Femur (tissue), 1 donor: ENCODE results near the gene QPCT.

ENCODE experiments used
- DNase-seq: peaks from one replicate; pipeline ENCODE4 v3.0.0-alpha.2; 2017

Gene QPCT

GRCh38 chr2:37325625-37326071 is 18.8 kb upstream of the QPCT start:
- DNase-seq, result no peak

DNA sequence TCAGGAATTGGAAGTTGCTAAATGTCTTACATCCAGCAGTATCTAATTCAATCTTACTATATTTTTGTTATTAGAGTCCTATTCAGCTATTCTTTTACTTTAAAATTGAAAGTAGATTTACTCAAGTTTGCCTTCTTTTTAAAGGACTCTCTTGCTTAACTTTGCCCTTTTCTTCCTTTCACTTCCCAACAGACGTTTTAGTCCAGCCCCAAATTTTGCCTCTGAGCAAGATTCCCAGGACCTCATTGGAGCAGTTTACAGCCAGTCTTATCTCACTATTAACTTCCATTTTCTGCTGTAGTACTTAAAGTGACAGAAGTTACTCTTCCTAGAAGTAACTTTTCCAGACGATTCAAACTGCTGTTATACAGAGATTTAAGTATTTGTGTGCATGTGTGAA is 18.1 kb upstream of the QPCT start:
- peak; percentile 48 for DNase-seq

GRCh38 chr2:37326866-37327634 is 17.4 kb upstream of the QPCT start:
- DNase-seq, result no peak

DNA sequence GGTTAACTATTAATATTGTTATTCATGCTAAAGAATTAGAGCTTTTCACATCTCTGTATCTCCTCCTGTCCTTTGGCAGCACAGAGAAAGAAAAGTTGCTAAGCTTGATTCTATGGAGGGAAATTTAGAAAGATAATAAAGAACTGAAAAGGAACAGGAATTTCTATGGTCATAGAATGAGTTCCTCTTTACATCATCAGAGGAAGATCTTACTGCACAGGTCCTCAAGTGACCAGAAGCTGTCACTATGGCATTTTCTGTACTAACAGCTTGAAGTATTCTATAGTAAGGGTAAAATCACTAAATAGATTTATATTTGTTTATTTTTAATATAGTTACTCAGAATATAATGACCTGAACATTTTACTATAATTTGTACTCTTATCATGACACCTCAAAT is 13.7 kb upstream of the QPCT start:
- no peak for DNase-seq

DNA sequence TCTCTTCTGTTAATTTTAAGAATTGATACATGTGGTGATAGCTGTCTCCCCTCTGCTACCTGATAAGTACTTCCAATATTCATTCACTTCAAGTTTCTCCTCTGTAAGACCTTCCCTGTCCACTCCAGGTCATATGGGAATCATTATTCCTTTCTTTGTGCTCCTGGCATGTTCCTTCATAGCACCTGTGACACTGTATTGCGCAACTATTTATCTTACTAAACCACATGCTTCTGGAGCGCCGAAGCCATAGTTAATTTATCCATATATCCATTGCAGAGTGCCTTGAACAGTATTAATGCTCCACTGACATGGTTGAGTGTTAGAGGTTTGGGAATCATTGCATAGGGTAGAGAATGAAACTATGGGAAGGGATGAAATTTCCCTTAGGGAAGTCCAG is 11.9 kb upstream of the QPCT start:
- DNase-seq, result no peak

DNA sequence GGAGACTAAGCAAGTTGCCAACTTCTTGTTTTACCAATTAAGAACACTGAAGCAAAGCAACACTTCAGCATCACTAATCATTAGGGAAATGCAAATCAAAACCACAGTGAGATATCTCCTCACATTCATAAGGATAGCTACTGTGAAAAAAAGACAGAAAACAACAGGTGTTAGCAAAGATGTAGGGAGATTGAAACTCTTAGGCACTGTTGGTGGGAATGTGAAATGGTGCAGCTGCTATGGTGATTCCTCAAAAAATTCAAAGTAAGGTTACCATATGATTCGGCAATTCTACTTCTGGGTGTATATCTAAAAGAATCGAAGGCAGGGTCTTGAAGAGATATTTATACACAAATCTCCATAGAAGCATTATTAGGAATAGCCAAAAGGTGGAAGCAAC is 11.2 kb upstream of the QPCT start:
- DNase-seq, result no peak

DNA sequence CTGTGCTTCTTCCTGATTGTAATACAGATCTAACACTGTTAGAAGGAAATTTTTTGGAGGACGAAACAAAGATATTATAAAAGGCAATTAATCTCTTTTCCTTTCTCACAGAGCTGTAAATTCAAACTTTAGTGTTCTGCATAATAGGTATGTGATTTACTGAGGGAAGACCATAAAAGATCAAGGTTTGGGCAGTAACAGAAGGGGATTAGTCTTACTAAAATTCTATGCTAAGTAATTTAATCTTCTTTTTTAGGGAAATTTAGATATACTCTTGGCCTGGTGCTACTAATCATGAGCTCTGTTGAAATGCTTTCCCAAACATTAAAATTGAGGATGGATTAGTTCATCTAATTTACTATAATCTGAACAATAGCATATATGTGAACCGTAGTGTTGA is 8.8 kb upstream of the QPCT start:
- no peak for DNase-seq

DNA sequence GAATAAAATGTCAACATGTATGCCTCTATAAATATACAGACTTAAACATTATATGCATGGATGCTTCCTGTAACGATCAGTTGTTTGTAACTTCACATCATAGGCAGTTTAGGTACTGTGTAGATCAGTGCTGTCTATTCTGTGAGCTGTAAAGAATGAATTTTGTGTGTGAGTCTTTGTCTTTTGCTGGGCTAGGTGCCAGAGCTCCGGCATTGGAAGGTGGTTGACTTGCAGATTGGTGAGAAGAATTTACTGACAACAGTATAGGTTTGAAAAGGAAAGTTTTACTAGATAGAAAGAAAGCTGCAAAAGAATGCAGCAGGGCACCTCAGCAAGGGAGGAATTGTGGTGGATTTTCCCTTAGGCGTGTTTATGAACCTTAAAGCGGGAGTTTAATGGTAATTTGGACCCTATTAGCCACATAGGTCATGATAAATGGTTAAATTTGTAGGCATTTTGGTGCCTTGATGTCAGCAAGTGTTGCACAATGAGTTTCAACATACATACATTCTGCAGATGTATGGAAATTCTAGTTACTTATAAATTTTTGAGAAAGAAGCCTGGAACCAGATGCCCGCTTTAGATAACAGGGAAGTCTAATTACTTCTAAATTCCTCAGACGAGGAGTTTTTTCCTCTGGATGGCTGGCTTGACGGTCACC is 6.7 kb upstream of the QPCT start:
- no peak for DNase-seq

GRCh38 chr2:37338933-37339332 is 5.5 kb upstream of the QPCT start:
- no peak for DNase-seq

DNA sequence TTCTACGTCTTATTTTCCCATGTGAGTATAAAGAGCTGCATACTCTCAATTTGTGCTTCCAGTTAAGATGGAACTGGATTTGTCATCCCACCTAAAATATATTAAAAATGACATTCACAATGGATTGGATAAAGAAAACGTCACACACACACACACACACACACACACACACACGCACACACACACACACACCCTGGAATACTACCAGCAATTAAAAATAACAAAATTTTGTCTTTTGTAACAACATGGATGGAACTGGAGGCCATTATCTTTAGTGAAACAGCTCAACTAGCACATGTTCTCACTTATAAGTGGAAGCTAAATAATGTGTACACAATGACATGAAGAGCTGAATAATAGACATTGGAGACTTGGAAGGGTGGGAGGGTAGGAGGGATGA is 3.8 kb upstream of the QPCT start:
- no peak for DNase-seq

DNA sequence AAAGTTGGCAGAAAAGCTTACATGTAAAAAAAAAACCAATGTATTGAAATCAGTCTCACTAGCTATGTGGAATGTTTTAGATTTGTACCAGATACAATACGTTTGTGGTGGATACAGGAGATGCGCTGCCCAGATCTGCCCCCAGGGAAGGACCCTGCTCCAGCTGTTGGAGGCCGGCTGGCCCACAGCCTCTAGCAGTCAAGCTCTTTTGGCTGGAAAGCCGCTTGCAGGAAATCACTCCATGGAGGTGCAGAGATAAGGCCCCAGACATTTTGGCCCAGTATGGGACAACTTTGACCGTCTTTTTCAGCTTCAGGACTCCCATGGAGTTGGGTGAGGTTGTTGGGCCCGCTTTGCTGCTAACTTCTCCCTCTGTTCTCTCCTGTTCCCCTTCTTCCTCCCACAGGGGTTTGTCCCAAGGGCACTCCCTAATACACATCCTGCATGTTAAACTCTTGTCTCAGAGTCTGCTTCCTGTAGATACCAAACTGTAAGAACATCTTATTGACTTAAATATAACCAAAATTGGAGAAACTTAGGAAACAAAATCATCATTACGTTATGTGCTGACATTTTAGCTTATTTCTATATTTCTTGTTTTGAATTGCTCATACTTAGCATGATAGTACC is 1.7 kb upstream of the QPCT start:
- DNase-seq, result peak; percentile 74

GRCh38 chr2:37343537-37344434 is 644 bp upstream of the QPCT start:
- peak; percentile 67 for DNase-seq

GRCh38 chr2:37348155-37348554 is 3.7 kb downstream of the QPCT start:
- DNase-seq, result no peak

DNA sequence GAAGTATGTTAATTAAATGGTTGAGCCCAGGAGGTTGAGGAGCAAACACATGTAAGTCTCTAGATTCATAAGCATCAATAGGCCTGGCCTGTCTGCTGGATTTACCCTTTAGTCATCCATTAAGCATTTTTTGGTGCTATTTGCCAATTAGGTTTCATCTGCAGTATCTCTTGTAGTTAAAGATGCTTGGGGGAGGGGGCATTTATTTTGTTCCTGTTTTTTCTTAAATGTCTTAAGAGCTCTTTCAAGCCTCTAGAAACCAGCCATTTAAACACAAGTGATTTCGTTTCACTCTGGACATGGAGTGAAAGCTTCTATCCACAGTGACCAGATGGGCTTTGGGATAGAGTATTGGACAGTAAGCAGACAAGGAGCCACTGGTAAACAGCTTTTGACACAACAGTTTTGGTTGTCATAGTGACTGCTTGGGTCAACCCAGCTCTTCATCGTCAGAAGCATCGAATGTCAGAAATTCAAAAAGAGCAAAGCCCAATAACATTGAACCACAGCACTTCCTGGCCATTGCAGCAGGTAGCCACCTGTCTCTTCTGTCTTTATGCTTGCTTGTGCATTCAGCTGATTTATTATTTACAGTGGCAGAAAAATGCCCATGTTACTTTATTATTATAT is 4.9 kb downstream of the QPCT start:
- DNase-seq, result no peak

DNA sequence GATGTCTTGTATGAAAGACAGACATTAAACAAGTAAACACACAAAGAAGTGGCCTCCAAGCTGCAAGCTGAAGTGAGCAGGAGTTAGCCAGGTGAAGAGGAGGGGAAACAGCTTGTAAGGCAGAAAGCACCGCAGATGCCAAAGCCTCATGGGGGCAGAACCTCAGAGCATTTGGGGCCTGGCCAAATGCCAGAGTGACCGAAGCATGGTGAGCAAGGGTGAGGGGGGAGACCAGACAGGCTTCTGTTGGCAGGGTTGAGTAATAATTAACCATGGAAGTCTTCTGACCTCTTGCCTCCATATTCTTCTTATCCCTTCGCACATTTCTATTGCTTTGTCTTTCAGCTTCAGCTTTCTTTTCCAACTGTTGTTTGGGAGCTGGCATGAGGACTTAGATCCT is 5.6 kb downstream of the QPCT start:
- DNase-seq, result no peak

GRCh38 chr2:37354531-37354930 is 10.1 kb downstream of the QPCT start:
- DNase-seq, result no peak

DNA sequence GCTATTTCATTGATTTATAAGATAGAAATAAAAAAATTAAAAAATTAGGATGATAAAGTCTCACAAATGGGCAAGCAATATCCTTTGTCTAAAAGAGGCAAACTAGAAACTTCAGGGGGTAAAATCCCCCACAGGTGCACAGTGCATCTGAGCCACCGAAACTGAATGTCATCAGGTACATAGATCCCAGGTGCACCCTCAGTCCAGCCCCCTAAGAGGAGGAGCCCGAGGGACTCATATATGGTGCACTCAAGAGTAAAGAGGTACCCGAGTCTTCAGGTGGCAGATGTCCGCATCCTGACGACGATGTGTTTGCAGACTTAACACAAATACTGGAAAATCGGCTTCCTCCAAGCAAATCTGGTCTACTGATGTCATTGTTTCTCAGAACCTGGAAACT is 11.3 kb downstream of the QPCT start:
- no peak for DNase-seq

DNA sequence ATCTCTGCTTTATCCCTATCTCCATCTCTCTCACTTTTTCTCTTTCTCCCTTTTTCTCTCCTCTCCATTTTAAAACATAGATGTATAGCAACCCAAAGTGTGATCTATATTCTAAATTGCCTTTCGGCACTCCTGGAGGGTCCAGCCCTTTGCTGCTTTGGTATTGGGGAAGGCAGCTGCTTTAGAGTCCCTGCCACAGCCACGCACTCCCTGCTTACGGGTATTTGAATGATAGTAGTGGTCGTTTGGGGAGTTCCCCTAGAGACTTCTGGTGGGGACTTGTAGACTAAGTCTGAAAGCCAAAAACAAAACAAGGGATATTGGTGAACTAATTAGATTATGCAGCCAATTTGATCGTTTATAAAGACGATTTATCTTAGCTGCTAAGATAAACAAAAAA is 11.9 kb downstream of the QPCT start:
- DNase-seq, result no peak

GRCh38 chr2:37357069-37357468 is 12.6 kb downstream of the QPCT start:
- no peak for DNase-seq

DNA sequence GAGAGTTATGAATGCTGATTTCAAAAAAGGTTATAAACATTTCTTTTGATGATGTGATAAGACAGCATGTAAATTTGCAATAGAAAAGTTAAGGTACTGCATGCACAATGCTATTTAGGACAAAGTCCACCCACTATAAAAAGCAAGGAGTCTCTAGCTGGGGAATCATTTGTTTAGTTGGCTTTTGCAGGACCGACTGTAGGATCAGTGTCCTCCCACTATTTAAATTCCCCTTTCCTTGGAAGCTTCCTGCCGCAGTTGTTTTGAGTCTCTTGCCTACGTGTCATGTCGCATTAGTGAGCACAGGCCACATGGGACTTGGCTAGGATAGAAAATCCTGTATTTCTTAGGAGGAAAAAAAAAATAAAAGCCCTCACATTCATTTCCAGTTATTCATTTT is 13.1 kb downstream of the QPCT start:
- no peak for DNase-seq

DNA sequence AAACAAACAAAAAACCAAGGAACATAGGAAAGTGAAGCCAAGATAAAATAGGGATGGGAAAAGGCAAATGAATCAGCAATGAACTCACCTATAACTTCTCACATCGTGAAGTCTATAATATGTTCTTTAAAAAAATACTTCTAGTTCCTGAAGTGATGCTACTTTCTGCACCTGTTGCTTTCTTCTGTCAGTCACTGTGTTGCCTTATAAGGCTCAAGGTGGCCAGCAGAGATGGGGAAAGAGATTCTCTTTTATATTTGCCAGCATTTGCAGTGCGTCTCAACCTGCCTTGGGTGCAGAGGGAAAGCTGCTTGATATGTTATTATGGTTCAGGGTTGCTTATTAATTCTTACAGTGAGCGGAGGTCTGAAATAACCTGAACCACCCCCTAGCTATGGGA is 14.0 kb downstream of the QPCT start:
- no peak for DNase-seq

GRCh38 chr2:37361216-37361815 is 16.9 kb downstream of the QPCT start:
- no peak for DNase-seq
